BE2C (cell line): ENCODE data around the gene HNRNPK.
A peak's percentile ranks its signal among the peaks of the same experiment; 100 is the strongest.

ENCODE experiments used
- DNase-seq: peaks from one replicate; pipeline ENCODE4 v3.0.0-alpha.2; 2020
- H3K27me3 ChIP-seq: fragments of 250-450 bp; sonication (Bioruptor Pico); 2 replicates; pipeline ENCODE4 v1.5.1; 2020; ENCODE audit warnings: mild to moderate bottlenecking
- H3K36me3 ChIP-seq: fragments of 250-450 bp; sonication (Bioruptor Pico); 2 replicates; pipeline ENCODE4 v1.5.1; 2020; ENCODE audit warnings: mild to moderate bottlenecking
- H3K4me1 ChIP-seq: fragments of 250-450 bp; sonication (Bioruptor Pico); 2 replicates; pipeline ENCODE4 v1.5.1; 2020
- H3K4me3 ChIP-seq: 2 replicates; pipeline ENCODE4 v1.5.1; 2011; ENCODE audit warnings: low read depth, low read length
- H3K9me3 ChIP-seq: fragments of 250-450 bp; sonication (Bioruptor Pico); 2 replicates; pipeline ENCODE4 v1.5.1; 2020
- TF ChIP-seq, protein P1 (sequence below): IDR thresholded peaks from 2 replicates; pipeline ENCODE4 v1.5.1; 2012; ENCODE audit warnings: mild to moderate bottlenecking, low read depth, low read length

HNRNPK gene

DNA sequence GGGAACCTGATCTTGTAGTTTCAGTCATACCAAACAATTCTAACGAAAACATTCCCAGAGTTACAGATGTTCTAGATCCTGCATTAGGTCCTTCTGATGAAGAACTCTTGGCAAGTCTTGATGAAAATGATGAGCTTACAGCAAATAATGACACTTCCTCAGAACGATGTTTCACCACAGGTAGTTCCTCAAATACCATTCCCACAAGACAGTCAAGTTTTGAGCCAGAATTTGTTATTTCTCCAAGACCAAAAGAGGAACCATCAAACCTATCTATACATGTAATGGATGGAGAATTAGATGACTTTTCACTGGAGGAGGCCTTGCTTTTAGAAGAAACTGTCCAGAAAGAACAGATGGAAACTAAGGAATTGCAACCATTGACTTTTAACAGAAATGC is 21.6 kb upstream of the HNRNPK start:
- no peaks in the 10 kb centered on the region for H3K9me3 ChIP-seq
- H3K4me1 ChIP-seq, result no peaks in the 10 kb centered on the region
- TF ChIP-seq, protein P1, sequence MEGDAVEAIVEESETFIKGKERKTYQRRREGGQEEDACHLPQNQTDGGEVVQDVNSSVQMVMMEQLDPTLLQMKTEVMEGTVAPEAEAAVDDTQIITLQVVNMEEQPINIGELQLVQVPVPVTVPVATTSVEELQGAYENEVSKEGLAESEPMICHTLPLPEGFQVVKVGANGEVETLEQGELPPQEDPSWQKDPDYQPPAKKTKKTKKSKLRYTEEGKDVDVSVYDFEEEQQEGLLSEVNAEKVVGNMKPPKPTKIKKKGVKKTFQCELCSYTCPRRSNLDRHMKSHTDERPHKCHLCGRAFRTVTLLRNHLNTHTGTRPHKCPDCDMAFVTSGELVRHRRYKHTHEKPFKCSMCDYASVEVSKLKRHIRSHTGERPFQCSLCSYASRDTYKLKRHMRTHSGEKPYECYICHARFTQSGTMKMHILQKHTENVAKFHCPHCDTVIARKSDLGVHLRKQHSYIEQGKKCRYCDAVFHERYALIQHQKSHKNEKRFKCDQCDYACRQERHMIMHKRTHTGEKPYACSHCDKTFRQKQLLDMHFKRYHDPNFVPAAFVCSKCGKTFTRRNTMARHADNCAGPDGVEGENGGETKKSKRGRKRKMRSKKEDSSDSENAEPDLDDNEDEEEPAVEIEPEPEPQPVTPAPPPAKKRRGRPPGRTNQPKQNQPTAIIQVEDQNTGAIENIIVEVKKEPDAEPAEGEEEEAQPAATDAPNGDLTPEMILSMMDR, result no peak
- no peak overlapping the region for H3K4me3 ChIP-seq
- H3K36me3 ChIP-seq, result peaks cover 15% of the 10 kb centered on the region
- no peak for DNase-seq
- H3K27me3 ChIP-seq, result no peaks in the 10 kb centered on the region

DNA sequence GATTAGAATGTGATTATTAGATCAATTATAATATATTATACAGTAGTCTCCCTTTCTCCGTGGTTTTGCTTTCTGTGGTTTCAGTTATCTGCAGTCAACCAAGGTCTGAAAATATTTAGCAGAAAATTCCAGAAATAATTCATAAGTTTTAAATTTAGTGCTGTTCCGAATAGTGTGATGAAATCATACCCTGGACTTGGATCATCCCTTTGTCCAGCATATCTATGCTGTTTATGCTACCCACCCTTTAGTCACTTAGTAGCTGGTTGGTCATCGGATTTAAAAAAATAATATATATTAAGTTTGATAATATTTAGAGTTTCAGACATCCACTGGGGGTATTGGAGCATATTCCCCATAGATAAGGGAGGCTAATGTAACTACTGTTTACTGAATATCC is 20.2 kb upstream of the HNRNPK start:
- Histone ChIP-seq H3K27me3 (no peaks in the 10 kb centered on the region), H3K4me1 (no peaks in the 10 kb centered on the region), H3K9me3 (no peaks in the 10 kb centered on the region), H3K4me3 (no peak overlapping the region), H3K36me3 (peaks cover 15% of the 10 kb centered on the region)
- no peak for DNase-seq
- TF ChIP-seq, protein P1, result no peak

DNA sequence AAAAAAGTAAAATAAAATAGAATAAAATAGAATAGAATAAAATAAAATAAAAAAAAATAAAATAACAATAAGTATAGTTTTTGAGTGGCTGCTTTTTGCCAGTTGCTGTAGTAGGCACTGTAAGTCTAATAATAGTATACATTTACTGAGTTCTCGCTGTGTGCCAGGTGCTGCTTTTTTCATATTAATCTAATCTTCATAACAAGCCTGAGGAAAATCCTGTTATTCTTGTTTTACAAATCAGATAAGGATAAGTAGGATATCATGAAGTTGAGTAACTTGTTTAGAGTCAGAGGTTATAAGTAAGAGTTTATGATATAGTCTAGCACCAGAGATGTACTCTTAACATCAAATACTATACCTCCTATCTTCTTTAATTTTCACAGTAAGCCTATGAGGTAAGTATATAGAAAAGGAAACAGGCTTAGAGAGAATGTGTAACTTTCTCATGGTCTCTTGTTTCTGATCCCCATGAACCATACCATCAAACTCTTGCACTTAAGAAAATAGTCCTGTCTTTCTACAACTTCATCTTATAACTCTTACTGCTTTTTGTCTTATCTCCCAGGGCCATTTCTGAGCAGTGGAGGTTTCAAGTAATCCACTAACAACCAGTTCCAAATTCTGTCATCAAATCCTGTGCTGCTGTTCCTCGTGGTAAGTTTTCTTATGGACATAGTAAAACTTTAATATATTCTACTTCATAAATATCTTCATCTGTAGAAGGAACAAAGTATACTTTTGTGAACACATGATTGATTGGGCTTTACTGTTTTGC is 19.3 kb upstream of the HNRNPK start:
- H3K4me3 ChIP-seq, result no peak overlapping the region
- peaks cover 13% of the 10 kb centered on the region for H3K36me3 ChIP-seq
- DNase-seq, result no peak
- no peaks in the 10 kb centered on the region for H3K27me3 ChIP-seq
- H3K4me1 ChIP-seq, result no peaks in the 10 kb centered on the region
- TF ChIP-seq, protein P1, result no peak
- H3K9me3 ChIP-seq, result no peaks in the 10 kb centered on the region

DNA sequence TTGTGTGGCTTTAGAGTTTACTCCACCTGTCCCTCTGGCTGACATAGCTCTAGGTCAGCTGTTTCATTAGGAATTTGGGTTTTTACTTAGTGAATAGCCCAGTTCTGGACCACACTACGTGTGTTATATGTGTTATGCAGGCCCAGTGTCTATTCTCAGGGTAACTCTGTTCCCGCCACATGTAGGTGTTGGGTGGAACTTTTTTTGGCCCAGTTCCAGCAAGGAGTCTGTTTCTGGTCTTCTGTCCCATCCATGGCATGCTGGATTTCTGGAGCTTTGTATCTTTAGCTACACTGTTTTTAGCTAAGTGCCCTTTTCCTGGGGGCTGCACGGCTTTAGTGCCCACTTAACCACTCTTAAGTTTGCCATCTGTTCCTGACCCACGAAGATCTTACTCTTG is 16.1 kb upstream of the HNRNPK start:
- Histone ChIP-seq H3K36me3 (no peaks in the 10 kb centered on the region), H3K4me1 (no peaks in the 10 kb centered on the region), H3K27me3 (no peaks in the 10 kb centered on the region), H3K4me3 (no peak overlapping the region), H3K9me3 (no peaks in the 10 kb centered on the region)
- TF ChIP-seq, protein P1, result no peak
- DNase-seq, result peak; percentile 34

DNA sequence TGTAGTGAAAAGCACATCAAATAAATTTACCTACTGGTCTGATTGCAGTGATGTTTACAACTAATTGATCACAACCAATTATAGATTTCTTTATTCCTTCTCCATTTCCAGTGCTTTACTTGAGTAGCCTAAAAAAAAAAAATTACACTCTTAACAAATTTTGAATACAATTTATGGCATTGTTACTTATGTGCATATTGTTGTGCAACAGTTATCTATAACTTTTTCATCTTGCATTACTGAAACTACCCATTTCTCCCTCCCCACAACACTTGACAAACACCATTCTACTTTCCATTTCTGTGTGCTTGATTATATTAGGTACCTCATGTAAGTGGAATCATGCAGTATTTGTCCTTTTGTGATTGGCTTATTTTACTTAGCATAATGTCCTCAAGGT is 12.9 kb upstream of the HNRNPK start:
- Histone ChIP-seq H3K36me3 (peaks cover 13% of the 10 kb centered on the region), H3K27me3 (no peaks in the 10 kb centered on the region), H3K9me3 (no peaks in the 10 kb centered on the region), H3K4me1 (no peaks in the 10 kb centered on the region), H3K4me3 (no peak overlapping the region)
- TF ChIP-seq, protein P1, result no peak
- DNase-seq, result no peak

DNA sequence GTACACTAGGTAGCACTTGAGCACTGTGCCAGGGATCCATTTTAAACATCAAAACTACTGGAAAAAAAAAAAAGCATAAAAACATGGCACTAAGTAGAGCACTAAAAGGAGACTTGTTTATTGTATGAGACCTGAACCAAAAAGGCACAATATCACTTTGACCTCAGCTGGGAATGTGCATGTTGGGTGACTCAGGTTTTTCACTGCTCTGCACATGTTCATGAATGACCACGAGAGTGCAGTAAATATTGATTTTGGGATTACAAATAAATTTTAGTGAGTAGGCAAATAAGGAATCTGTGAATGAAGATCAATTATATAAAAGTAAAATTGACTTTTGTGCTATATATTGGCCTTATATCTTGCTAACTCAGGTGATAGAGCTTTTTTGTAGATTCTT is 12.4 kb upstream of the HNRNPK start:
- DNase-seq, result no peak
- Histone ChIP-seq H3K36me3 (peaks cover 13% of the 10 kb centered on the region), H3K9me3 (no peaks in the 10 kb centered on the region), H3K4me1 (no peaks in the 10 kb centered on the region), H3K4me3 (no peak overlapping the region), H3K27me3 (no peaks in the 10 kb centered on the region)
- TF ChIP-seq, protein P1, result no peak
